HL-60 (cell line): ENCODE data around the gene SYNPO.

Source experiments
- GABPA ChIP-seq: IDR thresholded peaks from 2 replicates; pipeline ENCODE4 v1.6.1; 2012; ENCODE audit warnings: low read depth
- POLR2AphosphoS5 ChIP-seq: IDR thresholded peaks from 2 replicates; pipeline ENCODE4 v1.6.1; 2012; ENCODE audit warnings: low read depth
- REST ChIP-seq: IDR thresholded peaks from 2 replicates; pipeline ENCODE4 v1.6.1; 2012; ENCODE audit warnings: low read depth; ENCODE audit not compliant: insufficient replicate concordance
- SPI1 ChIP-seq: IDR thresholded peaks from 2 replicates; pipeline ENCODE4 v1.6.1; 2012; ENCODE audit warnings: low read depth, mild to moderate bottlenecking, borderline replicate concordance
- TF ChIP-seq, protein P1 (sequence below): IDR thresholded peaks from one replicate; pipeline ENCODE4 v1.5.1; 2011; ENCODE audit warnings: low read length, control low read depth, inconsistent platforms; ENCODE audit not compliant: insufficient read depth

- TF ChIP-seq, protein P1, sequence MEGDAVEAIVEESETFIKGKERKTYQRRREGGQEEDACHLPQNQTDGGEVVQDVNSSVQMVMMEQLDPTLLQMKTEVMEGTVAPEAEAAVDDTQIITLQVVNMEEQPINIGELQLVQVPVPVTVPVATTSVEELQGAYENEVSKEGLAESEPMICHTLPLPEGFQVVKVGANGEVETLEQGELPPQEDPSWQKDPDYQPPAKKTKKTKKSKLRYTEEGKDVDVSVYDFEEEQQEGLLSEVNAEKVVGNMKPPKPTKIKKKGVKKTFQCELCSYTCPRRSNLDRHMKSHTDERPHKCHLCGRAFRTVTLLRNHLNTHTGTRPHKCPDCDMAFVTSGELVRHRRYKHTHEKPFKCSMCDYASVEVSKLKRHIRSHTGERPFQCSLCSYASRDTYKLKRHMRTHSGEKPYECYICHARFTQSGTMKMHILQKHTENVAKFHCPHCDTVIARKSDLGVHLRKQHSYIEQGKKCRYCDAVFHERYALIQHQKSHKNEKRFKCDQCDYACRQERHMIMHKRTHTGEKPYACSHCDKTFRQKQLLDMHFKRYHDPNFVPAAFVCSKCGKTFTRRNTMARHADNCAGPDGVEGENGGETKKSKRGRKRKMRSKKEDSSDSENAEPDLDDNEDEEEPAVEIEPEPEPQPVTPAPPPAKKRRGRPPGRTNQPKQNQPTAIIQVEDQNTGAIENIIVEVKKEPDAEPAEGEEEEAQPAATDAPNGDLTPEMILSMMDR: no peak
- TF ChIP-seq GABPA: no peak
- TF ChIP-seq POLR2AphosphoS5: no peak
- no peak for TF ChIP-seq REST
- no peak for TF ChIP-seq SPI1
Observed at GRCh38 chr5:150622157-150622556, 18.3 kb upstream of the SYNPO start.
